Ectodermal cell (in vitro differentiated cells): ENCODE results near the gene ACTBL2.

Source experiments
- H3K27ac ChIP-seq: 2 replicates; pipeline ENCODE4 v1.7.0; 2013; ENCODE audit warnings: mild to moderate bottlenecking, low read depth, low read length; ENCODE audit not compliant: insufficient read depth, poor library complexity, severe bottlenecking
- H3K27me3 ChIP-seq: 2 replicates; pipeline ENCODE4 v1.7.0; 2013; ENCODE audit warnings: mild to moderate bottlenecking, low read length; ENCODE audit not compliant: insufficient read depth, control insufficient read depth, poor library complexity, severe bottlenecking
- H3K36me3 ChIP-seq: one replicate; pipeline ENCODE4 v1.7.0; 2013; ENCODE audit warnings: low read length; ENCODE audit not compliant: control insufficient read depth, insufficient read depth
- H3K4me1 ChIP-seq: one replicate; pipeline ENCODE4 v1.7.0; 2013; ENCODE audit warnings: low read length; ENCODE audit not compliant: control insufficient read depth, insufficient read depth
- H3K4me3 ChIP-seq: 2 replicates; pipeline ENCODE4 v1.7.0; 2013; ENCODE audit warnings: low read depth, low read length, control low read depth; ENCODE audit not compliant: insufficient read depth
- H3K9me3 ChIP-seq: 2 replicates; pipeline ENCODE4 v1.7.0; 2013; ENCODE audit warnings: mild to moderate bottlenecking, low read length, moderate library complexity; ENCODE audit not compliant: control insufficient read depth
- WGBS, 2 experiments: methylation state at CpG; one replicate each; pipeline ENCODE4 v1.1.7; 2013; ENCODE audit warnings: missing lambda C conversion rate in 2 of 2; 5-methylcytosine and 5-hydroxymethylcytosine counted together

ACTBL2 gene

GRCh38 chr5:57509501-57510260 is 27.1 kb upstream of the ACTBL2 start:
- Histone ChIP-seq H3K4me3 (no peak overlapping the region), H3K4me1 (no peaks in the 10 kb centered on the region), H3K27ac (no peak overlapping the region), H3K36me3 (no peaks in the 10 kb centered on the region), H3K27me3 (no peaks in the 10 kb centered on the region), H3K9me3 (no peaks in the 10 kb centered on the region)
- whole genome bisulfite sequencing, 2 experiments: 88 to 90% methylated on average over 3 of the region's 3 CpGs

GRCh38 chr5:57508211-57508610 is 25.6 kb upstream of the ACTBL2 start:
- Histone ChIP-seq H3K36me3 (no peaks in the 10 kb centered on the region), H3K9me3 (no peaks in the 10 kb centered on the region), H3K4me3 (no peak overlapping the region), H3K27me3 (no peaks in the 10 kb centered on the region), H3K4me1 (no peaks in the 10 kb centered on the region), H3K27ac (no peak overlapping the region)
- WGBS, 2 experiments: 89 to 92% methylated on average over 2 of the region's 2 CpGs

GRCh38 chr5:57505272-57506200 is 22.9 kb upstream of the ACTBL2 start:
- Histone ChIP-seq H3K4me1 (no peaks in the 10 kb centered on the region), H3K4me3 (no peak overlapping the region), H3K27me3 (no peaks in the 10 kb centered on the region), H3K27ac (no peak overlapping the region), H3K36me3 (no peaks in the 10 kb centered on the region), H3K9me3 (no peaks in the 10 kb centered on the region)
- WGBS, 2 experiments: 93 to 97% methylated on average over 5 of the region's 5 CpGs

- H3K36me3 ChIP-seq: no peaks in the 10 kb centered on the region
- H3K4me1 ChIP-seq: no peaks in the 10 kb centered on the region
- 94 to 96% methylated on average over 5 of the region's 5 CpGs for WGBS, 2 experiments
- H3K27me3 ChIP-seq: no peaks in the 10 kb centered on the region
- H3K27ac ChIP-seq: no peak overlapping the region
- no peaks in the 10 kb centered on the region for H3K9me3 ChIP-seq
- H3K4me3 ChIP-seq: no peak overlapping the region
These were observed 21.7 kb upstream of the ACTBL2 start for GRCh38 chr5:57504357-57504756.

- H3K36me3 ChIP-seq: no peaks in the 10 kb centered on the region
- H3K27me3 ChIP-seq: no peaks in the 10 kb centered on the region
- no peaks in the 10 kb centered on the region for H3K4me1 ChIP-seq
- no peak overlapping the region for H3K27ac ChIP-seq
- no peak overlapping the region for H3K4me3 ChIP-seq
- WGBS, 2 experiments: 87 to 91% methylated on average over 3 of the region's 3 CpGs
- H3K9me3 ChIP-seq: no peaks in the 10 kb centered on the region
These were observed 20.8 kb upstream of the ACTBL2 start for GRCh38 chr5:57503433-57503832.

- Histone ChIP-seq H3K9me3 (no peaks in the 10 kb centered on the region), H3K27ac (no peak overlapping the region), H3K4me1 (no peaks in the 10 kb centered on the region), H3K36me3 (no peaks in the 10 kb centered on the region), H3K4me3 (no peak overlapping the region), H3K27me3 (no peaks in the 10 kb centered on the region)
- WGBS, 2 experiments: 90 to 93% methylated on average over 7 of the region's 7 CpGs
These were observed 19.0 kb upstream of the ACTBL2 start for GRCh38 chr5:57501414-57502201.

GRCh38 chr5:57499262-57500050 is 16.8 kb upstream of the ACTBL2 start:
- no peak overlapping the region for H3K4me3 ChIP-seq
- peaks cover 7% of the 10 kb centered on the region for H3K4me1 ChIP-seq
- H3K27me3 ChIP-seq: no peaks in the 10 kb centered on the region
- no peak overlapping the region for H3K27ac ChIP-seq
- H3K9me3 ChIP-seq: no peaks in the 10 kb centered on the region
- no peaks in the 10 kb centered on the region for H3K36me3 ChIP-seq
- WGBS, 2 experiments: 53 to 55% methylated on average over 8 of the region's 8 CpGs

GRCh38 chr5:57497733-57498132 is 15.1 kb upstream of the ACTBL2 start:
- H3K27ac ChIP-seq: no peak overlapping the region
- H3K4me3 ChIP-seq: no peak overlapping the region
- peaks cover 7% of the 10 kb centered on the region for H3K4me1 ChIP-seq
- H3K36me3 ChIP-seq: no peaks in the 10 kb centered on the region
- no peaks in the 10 kb centered on the region for H3K9me3 ChIP-seq
- no peaks in the 10 kb centered on the region for H3K27me3 ChIP-seq

GRCh38 chr5:57495285-57496086 is 12.9 kb upstream of the ACTBL2 start:
- WGBS, 2 experiments: 93 to 95% methylated on average over 5 of the region's 6 CpGs
- H3K27ac ChIP-seq: no peak overlapping the region

More at GRCh38 chr5:57495285-57496086, 12.9 kb upstream of the ACTBL2 start:
- Histone ChIP-seq H3K4me1 (peaks cover 7% of the 10 kb centered on the region), H3K4me3 (no peak overlapping the region), H3K27me3 (no peaks in the 10 kb centered on the region), H3K36me3 (no peaks in the 10 kb centered on the region), H3K9me3 (no peaks in the 10 kb centered on the region)
